Ovary (tissue), 1 donor: ENCODE results near the gene PAX2.

Experiments used
- EP300 ChIP-seq: sonication (generic); formaldehyde crosslinking; IDR thresholded peaks from one replicate; pipeline ENCODE4 v1.6.1; 2017; ENCODE audit warnings: antibody characterized with exemption
- POLR2A ChIP-seq: fragments of 450-650 bp; IDR thresholded peaks from one replicate; pipeline ENCODE4 v1.6.1; 2017; ENCODE audit warnings: antibody characterized with exemption, mild to moderate bottlenecking, moderate library complexity

DNA sequence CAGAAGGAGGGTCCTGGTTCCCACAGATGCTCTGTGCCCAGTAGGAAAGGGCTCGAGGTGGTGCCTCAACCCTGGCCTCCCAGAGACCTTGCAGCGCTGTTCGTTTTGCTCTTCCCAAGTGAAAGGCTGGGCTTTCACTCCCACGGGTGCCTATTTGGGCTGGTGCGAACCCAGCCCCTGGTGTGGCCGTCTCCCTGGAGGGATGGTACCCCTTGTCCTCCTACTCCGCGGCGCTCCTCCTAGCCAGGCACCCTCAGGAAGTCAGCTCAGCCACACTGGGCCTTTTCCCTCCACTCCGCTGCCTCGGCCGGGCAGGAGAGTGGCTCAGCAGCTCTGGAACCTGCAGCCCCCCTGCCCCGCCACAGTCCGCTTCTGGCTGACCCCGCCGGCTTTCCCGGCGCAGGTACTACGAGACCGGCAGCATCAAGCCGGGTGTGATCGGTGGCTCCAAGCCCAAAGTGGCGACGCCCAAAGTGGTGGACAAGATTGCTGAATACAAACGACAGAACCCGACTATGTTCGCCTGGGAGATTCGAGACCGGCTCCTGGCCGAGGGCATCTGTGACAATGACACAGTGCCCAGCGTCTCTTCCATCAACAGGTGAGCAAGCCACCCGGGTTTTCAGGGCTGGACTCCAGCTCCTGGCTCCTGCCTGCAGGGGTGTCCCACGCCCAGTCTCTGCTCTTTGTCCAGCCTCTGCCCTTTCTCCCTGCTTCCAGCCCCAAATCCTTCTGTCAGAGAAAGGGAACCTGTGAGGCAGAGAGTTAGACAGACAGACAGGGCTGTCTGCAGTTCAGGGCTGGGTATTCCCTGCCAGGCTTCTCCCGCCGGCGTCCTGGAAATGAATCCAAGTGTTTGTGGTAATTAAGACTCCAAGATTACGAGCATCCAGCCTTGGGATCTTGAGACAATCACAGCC, 5.2 kb downstream of the PAX2 start:
- no peak for TF ChIP-seq POLR2A
- TF ChIP-seq EP300 = no peak
